ENCODE results near the gene SERINC5. TPM values are rescaled to one million over a fixed set of nuclear protein-coding genes. Genes with fewer than 3 reads are reported as not detected.

SERINC5 gene
- total and polyA plus RNA-seq, 4 donors: 6.2 to 84.5 (median 23.9) TPM

DNA sequence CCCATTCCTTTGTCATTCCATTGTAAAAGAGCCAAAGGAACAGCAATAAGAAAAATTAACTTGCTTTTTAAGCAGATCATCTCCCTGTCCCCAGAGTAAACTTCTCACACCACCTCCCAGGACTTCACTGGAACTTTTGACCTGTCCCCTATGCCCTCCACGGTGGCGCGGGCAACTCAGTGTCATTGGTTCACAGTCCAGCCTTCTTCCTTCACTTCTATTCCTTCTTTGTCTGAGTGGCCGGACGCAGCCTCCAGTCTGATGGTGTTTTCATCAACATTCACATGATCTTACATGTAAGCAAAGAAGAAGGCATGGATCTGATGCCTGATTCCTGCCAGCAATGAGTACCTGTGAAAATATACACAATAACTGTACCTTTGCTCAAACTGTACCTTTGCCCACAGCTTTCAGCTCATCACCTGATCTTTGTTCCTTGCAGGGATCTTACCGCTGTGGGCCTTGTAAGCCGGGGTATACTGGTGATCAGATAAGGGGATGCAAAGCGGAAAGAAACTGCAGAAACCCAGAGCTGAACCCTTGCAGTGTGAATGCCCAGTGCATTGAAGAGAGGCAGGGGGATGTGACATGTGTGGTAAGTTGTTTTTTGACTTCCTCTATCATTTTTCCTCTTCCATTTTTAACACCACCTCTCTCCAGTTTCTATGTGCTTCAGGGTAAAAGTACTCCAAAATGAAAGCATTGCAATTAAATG is 188.2 kb downstream of the SERINC5 start:
- H3K9me3 ChIP-seq (ENCODE audit: control insufficient read depth in 4 of 4, insufficient read depth in 3 of 4, low read length in 3 of 4): no peaks in the 10 kb centered on the region
- TF ChIP-seq, protein P1, sequence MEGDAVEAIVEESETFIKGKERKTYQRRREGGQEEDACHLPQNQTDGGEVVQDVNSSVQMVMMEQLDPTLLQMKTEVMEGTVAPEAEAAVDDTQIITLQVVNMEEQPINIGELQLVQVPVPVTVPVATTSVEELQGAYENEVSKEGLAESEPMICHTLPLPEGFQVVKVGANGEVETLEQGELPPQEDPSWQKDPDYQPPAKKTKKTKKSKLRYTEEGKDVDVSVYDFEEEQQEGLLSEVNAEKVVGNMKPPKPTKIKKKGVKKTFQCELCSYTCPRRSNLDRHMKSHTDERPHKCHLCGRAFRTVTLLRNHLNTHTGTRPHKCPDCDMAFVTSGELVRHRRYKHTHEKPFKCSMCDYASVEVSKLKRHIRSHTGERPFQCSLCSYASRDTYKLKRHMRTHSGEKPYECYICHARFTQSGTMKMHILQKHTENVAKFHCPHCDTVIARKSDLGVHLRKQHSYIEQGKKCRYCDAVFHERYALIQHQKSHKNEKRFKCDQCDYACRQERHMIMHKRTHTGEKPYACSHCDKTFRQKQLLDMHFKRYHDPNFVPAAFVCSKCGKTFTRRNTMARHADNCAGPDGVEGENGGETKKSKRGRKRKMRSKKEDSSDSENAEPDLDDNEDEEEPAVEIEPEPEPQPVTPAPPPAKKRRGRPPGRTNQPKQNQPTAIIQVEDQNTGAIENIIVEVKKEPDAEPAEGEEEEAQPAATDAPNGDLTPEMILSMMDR (IDR thresholded peaks at IDR 0.05; ENCODE audit: control extremely low read depth, extremely low read depth): no peak
- no peaks in the 10 kb centered on the region for H3K27me3 ChIP-seq (ENCODE audit: control insufficient read depth in 3 of 3, insufficient read depth in 3 of 3, low read length in 2 of 3)
- H3K9ac ChIP-seq (ENCODE audit: insufficient read depth in 1 of 2, low read length in 2 of 2): no peak overlapping the region
- H3K36me3 ChIP-seq (ENCODE audit: control insufficient read depth in 4 of 4, insufficient read depth in 4 of 4, low read length in 4 of 4): peaks cover 0 to 3% (median 0%) of the 10 kb centered on the region in 4 donors
- no peak overlapping the region for H3K27ac ChIP-seq (ENCODE audit: low read depth in 1 of 2, low read length in 1 of 2)
- no peak overlapping the region for H3K4me3 ChIP-seq
- DNase-seq (no peak), ATAC-seq (ENCODE audit: insufficient read depth, low FRiP score) (no peak)
- H3K4me1 ChIP-seq (ENCODE audit: control insufficient read depth in 5 of 5, insufficient read depth in 5 of 5, low read length in 5 of 5): peaks cover 0 to 4% (median 0%) of the 10 kb centered on the region in 5 donors
- 68 to 80% methylated on average over 8 of the region's 8 CpGs for WGBS, 2 donors

DNA sequence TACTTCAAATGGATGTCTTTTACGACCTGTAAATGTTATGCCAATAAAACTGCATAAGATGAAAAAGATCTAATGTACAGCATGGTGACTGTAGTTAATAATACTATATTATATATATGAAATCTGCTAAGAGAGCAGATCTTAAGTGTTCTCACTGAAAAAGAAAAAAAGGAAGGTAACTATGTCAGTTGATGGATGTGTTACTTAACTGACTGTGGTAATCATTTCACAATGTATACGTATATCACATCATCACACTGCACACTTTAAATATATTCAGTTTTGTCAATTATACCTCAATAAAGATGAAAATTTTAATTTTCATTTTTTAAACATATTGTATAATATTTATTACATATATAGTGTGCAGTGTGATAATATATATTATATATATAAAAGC is 188.8 kb downstream of the SERINC5 start:
- DNase-seq: no peak
- ATAC-seq (ENCODE audit: insufficient read depth, low FRiP score): no peak
- Histone ChIP-seq H3K27me3 (ENCODE audit: control insufficient read depth in 3 of 3, insufficient read depth in 3 of 3, low read length in 2 of 3) (no peaks in the 10 kb centered on the region), H3K9ac (ENCODE audit: insufficient read depth in 1 of 2, low read length in 2 of 2) (no peak overlapping the region), H3K9me3 (ENCODE audit: control insufficient read depth in 4 of 4, insufficient read depth in 3 of 4, low read length in 3 of 4) (no peaks in the 10 kb centered on the region), H3K4me1 (ENCODE audit: control insufficient read depth in 5 of 5, insufficient read depth in 5 of 5, low read length in 5 of 5) (peaks cover 0 to 4% (median 0%) of the 10 kb centered on the region in 5 donors), H3K27ac (ENCODE audit: low read depth in 1 of 2, low read length in 1 of 2) (no peak overlapping the region), H3K4me3 (no peak overlapping the region), H3K36me3 (ENCODE audit: control insufficient read depth in 4 of 4, insufficient read depth in 4 of 4, low read length in 4 of 4) (peaks cover 0 to 3% (median 0%) of the 10 kb centered on the region in 4 donors)
- 45 to 75% methylated on average over 2 of the region's 2 CpGs for WGBS, 2 donors
- TF ChIP-seq, protein P1 (IDR thresholded peaks at IDR 0.05; ENCODE audit: control extremely low read depth, extremely low read depth): no peak

DNA sequence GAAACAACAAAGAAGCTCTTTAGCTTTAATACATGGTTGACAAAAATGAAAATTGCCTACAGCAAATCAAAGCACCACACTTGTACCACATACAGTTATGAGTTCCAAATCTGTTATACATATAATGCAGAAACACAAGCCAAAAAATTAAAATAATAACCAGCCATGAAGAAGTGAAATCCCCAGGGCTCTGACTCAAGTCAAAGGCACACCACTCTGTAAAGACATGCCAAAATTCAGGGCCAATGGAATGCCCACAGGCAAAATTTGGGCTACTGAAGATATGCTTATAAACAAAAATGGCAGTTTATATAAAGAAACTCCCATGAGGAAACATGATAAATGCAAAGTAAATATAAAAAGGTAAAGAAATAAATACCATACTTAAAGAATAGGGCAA is 191.7 kb downstream of the SERINC5 start:
- TF ChIP-seq, protein P1 (IDR thresholded peaks at IDR 0.05; ENCODE audit: control extremely low read depth, extremely low read depth): no peak
- Histone ChIP-seq H3K27ac (ENCODE audit: low read depth in 1 of 2, low read length in 1 of 2) (no peak overlapping the region), H3K4me3 (no peak overlapping the region), H3K9ac (ENCODE audit: insufficient read depth in 1 of 2, low read length in 2 of 2) (no peak overlapping the region), H3K36me3 (ENCODE audit: control insufficient read depth in 4 of 4, insufficient read depth in 4 of 4, low read length in 4 of 4) (peaks cover 0 to 3% (median 0%) of the 10 kb centered on the region in 4 donors), H3K27me3 (ENCODE audit: control insufficient read depth in 3 of 3, insufficient read depth in 3 of 3, low read length in 2 of 3) (no peaks in the 10 kb centered on the region), H3K4me1 (ENCODE audit: control insufficient read depth in 5 of 5, insufficient read depth in 5 of 5, low read length in 5 of 5) (no peaks in the 10 kb centered on the region), H3K9me3 (ENCODE audit: control insufficient read depth in 4 of 4, insufficient read depth in 3 of 4, low read length in 3 of 4) (peaks cover 0 to 1% (median 0%) of the 10 kb centered on the region in 4 donors)
- DNase-seq: no peak
- ATAC-seq (ENCODE audit: insufficient read depth, low FRiP score): no peak

Other genes starting within 250 kb of the SERINC5 start
- 1 to 10 TPM; 1.7 to 4.2 TPM for gene THBS4, start 220.7 kb downstream of the SERINC5 start, total RNA-seq
- under 1 TPM; 0.69 to 0.79 TPM for gene THBS4, start 220.7 kb downstream of the SERINC5 start, polyA plus RNA-seq
- not detected for gene SPZ1, start 64.0 kb upstream of the SERINC5 start, total RNA-seq
- not detected for gene SPZ1, start 64.0 kb upstream of the SERINC5 start, polyA plus RNA-seq
- gene ZFYVE16, start 152.0 kb upstream of the SERINC5 start, total RNA-seq: 100 to 1,000 TPM in 1 of 2 donors, 10 to 100 TPM in 1; 34.1 to 102 TPM
- 10 to 100 TPM; 14.5 to 18.4 TPM for gene ZFYVE16, start 152.0 kb upstream of the SERINC5 start, polyA plus RNA-seq
- 1 to 10 TPM; 2.5 to 6.5 TPM for gene FAM151B, start 232.1 kb upstream of the SERINC5 start, total RNA-seq
- 1 to 10 TPM; 1.1 to 1.3 TPM for gene FAM151B, start 232.1 kb upstream of the SERINC5 start, polyA plus RNA-seq

Measured in lung (tissue), 12 donors.